Measurements from ENCODE around the gene POLK. TPM values are rescaled to one million over a fixed set of nuclear protein-coding genes. Genes with fewer than 3 reads are reported as not detected.

The POLK gene
- total RNA-seq, 2 experiments from 2014 or later: 16.0 to 29.5 TPM

- TF ChIP-seq EZH2phosphoT487 (IDR thresholded peaks at IDR 0.05; ENCODE audit: borderline replicate concordance, low read depth, low read length): no peak
- TF ChIP-seq, protein P1, sequence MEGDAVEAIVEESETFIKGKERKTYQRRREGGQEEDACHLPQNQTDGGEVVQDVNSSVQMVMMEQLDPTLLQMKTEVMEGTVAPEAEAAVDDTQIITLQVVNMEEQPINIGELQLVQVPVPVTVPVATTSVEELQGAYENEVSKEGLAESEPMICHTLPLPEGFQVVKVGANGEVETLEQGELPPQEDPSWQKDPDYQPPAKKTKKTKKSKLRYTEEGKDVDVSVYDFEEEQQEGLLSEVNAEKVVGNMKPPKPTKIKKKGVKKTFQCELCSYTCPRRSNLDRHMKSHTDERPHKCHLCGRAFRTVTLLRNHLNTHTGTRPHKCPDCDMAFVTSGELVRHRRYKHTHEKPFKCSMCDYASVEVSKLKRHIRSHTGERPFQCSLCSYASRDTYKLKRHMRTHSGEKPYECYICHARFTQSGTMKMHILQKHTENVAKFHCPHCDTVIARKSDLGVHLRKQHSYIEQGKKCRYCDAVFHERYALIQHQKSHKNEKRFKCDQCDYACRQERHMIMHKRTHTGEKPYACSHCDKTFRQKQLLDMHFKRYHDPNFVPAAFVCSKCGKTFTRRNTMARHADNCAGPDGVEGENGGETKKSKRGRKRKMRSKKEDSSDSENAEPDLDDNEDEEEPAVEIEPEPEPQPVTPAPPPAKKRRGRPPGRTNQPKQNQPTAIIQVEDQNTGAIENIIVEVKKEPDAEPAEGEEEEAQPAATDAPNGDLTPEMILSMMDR (conservative IDR thresholded peaks at IDR 0.05; ENCODE audit: low read length): no peak
- H3K4me1 ChIP-seq (ENCODE audit: insufficient read depth, low read length, poor library complexity, severe bottlenecking): no peaks in the 10 kb centered on the region
- H3K4me3 ChIP-seq (ENCODE audit: low read depth, low read length, poor library complexity, severe bottlenecking): no peak overlapping the region
- H3K27ac ChIP-seq (ENCODE audit: low read depth, low read length, poor library complexity, severe bottlenecking): no peak overlapping the region
- DNase-seq (ENCODE audit: low spot score): no peak
- ChIA-PET CTCF (ENCODE audit: unreplicated experiment) (interaction anchor here (1.0 kb wide), 1 partner anchor 231 kb away, joined by 3 read pairs; no protein-coding TSS in a partner anchor), POLR2A (interaction anchor here (0.6 to 0.8 kb wide), 2 partner anchors 102 to 129 kb away, joined by 3 read pairs; no protein-coding TSS in a partner anchor)
- no peaks in the 10 kb centered on the region for H3K9me2 ChIP-seq (ENCODE audit: insufficient read depth, low read length)
- H3K4me2 ChIP-seq (ENCODE audit: low read length): no peak overlapping the region
- intact Hi-C loops (cut with micrococcal nuclease; ENCODE audit: unreplicated experiment): no loop called here
- no peaks in the 10 kb centered on the region for H4K20me1 ChIP-seq (ENCODE audit: insufficient read depth, low read length)
- no peaks in the 10 kb centered on the region for H3K9me3 ChIP-seq (ENCODE audit: low read length)
- no TSS peak for BruUV-seq (replicated peaks)
- no peaks in the 10 kb centered on the region for H3K79me2 ChIP-seq (ENCODE audit: insufficient read depth, low read depth, low read length)
- no peaks in the 10 kb centered on the region for H3K36me3 ChIP-seq (ENCODE audit: insufficient read depth, low read length)
- H2AFZ ChIP-seq (ENCODE audit: low read length): no peak overlapping the region
Measured at GRCh38 chr5:75612226-75612569, 100.5 kb downstream of the POLK start.

DNA sequence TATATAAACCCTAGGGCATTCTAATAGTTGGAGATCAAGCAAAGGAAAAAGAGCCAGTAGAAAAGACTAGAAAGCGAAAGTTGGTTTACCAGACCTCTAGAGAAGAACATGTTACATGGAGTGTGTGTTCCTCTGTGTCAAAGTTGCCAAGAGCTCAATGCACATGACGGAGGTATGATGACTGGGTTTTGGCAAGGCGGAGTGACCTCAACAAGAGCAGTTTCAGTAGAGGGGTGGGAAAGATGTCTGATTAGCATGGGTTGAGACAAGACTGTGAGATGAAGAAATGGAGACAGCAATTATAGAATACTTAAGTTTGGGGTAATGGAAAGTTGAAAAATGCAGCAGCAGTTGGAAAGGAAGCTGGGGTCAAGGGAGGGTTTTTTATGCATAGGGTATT is 101.2 kb downstream of the POLK start:
- POLR2A ChIA-PET: interaction anchor here (0.6 kb wide), 1 partner anchor 130 kb away, joined by 3 read pairs; no protein-coding TSS in a partner anchor
- H3K4me1 ChIP-seq (ENCODE audit: insufficient read depth, low read length, poor library complexity, severe bottlenecking): no peaks in the 10 kb centered on the region

GRCh38 chr5:75614176-75614575 is 102.5 kb downstream of the POLK start:
- Histone ChIP-seq H3K9me2 (ENCODE audit: insufficient read depth, low read length) (no peaks in the 10 kb centered on the region), H4K20me1 (ENCODE audit: insufficient read depth, low read length) (no peaks in the 10 kb centered on the region), H3K4me3 (ENCODE audit: low read depth, low read length, poor library complexity, severe bottlenecking) (no peak overlapping the region), H3K36me3 (ENCODE audit: insufficient read depth, low read length) (no peaks in the 10 kb centered on the region), H3K27ac (ENCODE audit: low read depth, low read length, poor library complexity, severe bottlenecking) (no peak overlapping the region), H3K9me3 (ENCODE audit: low read length) (no peaks in the 10 kb centered on the region), H3K4me2 (ENCODE audit: low read length) (no peak overlapping the region), H3K4me1 (ENCODE audit: insufficient read depth, low read length, poor library complexity, severe bottlenecking) (no peaks in the 10 kb centered on the region), H2AFZ (ENCODE audit: low read length) (no peak overlapping the region), H3K79me2 (ENCODE audit: insufficient read depth, low read depth, low read length) (no peaks in the 10 kb centered on the region)
- POLR2A ChIA-PET: no interaction called here
- TF ChIP-seq EZH2phosphoT487 (IDR thresholded peaks at IDR 0.05; ENCODE audit: borderline replicate concordance, low read depth, low read length): no peak
- TF ChIP-seq, protein P1 (conservative IDR thresholded peaks at IDR 0.05; ENCODE audit: low read length): no peak
- CTCF ChIA-PET (ENCODE audit: unreplicated experiment): no interaction called here
- intact Hi-C loops (cut with micrococcal nuclease; ENCODE audit: unreplicated experiment): no loop called here
- no peak for DNase-seq (ENCODE audit: low spot score)
- no TSS peak for BruUV-seq (replicated peaks)

More for the DNA sequence above, 101.2 kb downstream of the POLK start:
- no peaks in the 10 kb centered on the region for H3K9me2 ChIP-seq (ENCODE audit: insufficient read depth, low read length)
- CTCF ChIA-PET (ENCODE audit: unreplicated experiment): interaction anchor here (1.0 kb wide), 1 partner anchor 232 kb away, joined by 3 read pairs; no protein-coding TSS in a partner anchor
- no peak for DNase-seq (ENCODE audit: low spot score)
- TF ChIP-seq, protein P1 (conservative IDR thresholded peaks at IDR 0.05; ENCODE audit: low read length): no peak
- TF ChIP-seq EZH2phosphoT487 (IDR thresholded peaks at IDR 0.05; ENCODE audit: borderline replicate concordance, low read depth, low read length): no peak
- BruUV-seq (replicated peaks): no TSS peak
- H3K27ac ChIP-seq (ENCODE audit: low read depth, low read length, poor library complexity, severe bottlenecking): no peak overlapping the region
- H2AFZ ChIP-seq (ENCODE audit: low read length): no peak overlapping the region
- no peaks in the 10 kb centered on the region for H4K20me1 ChIP-seq (ENCODE audit: insufficient read depth, low read length)
- intact Hi-C loops (cut with micrococcal nuclease; ENCODE audit: unreplicated experiment): no loop called here
- no peak overlapping the region for H3K4me3 ChIP-seq (ENCODE audit: low read depth, low read length, poor library complexity, severe bottlenecking)
- no peaks in the 10 kb centered on the region for H3K79me2 ChIP-seq (ENCODE audit: insufficient read depth, low read depth, low read length)
- no peaks in the 10 kb centered on the region for H3K9me3 ChIP-seq (ENCODE audit: low read length)
- no peak overlapping the region for H3K4me2 ChIP-seq (ENCODE audit: low read length)
- H3K36me3 ChIP-seq (ENCODE audit: insufficient read depth, low read length): no peaks in the 10 kb centered on the region
